Left forelimb (tissue), 1 donor: ENCODE measurements around the gene ADORA3.

Source experiments
- DNase-seq: peaks from one replicate; pipeline ENCODE4 v3.0.0-alpha.2; 2018; ENCODE audit warnings: low spot score

ADORA3 gene

GRCh38 chr1:111507411-111508201, 4.2 kb upstream of the ADORA3 start:
- DNase-seq, result peak; percentile 87

- DNase-seq, result no peak
Measured at GRCh38 chr1:111506561-111506960, 3.1 kb upstream of the ADORA3 start.

GRCh38 chr1:111505641-111506119, 2.2 kb upstream of the ADORA3 start:
- DNase-seq, result no peak

GRCh38 chr1:111504097-111504496, 664 bp upstream of the ADORA3 start:
- DNase-seq, result no peak

- DNase-seq, result no peak
Measured at GRCh38 chr1:111501645-111502044, 1.8 kb downstream of the ADORA3 start.

GRCh38 chr1:111499026-111499785, 4.2 kb downstream of the ADORA3 start:
- DNase-seq, result no peak

GRCh38 chr1:111497592-111497991, 5.8 kb downstream of the ADORA3 start:
- no peak for DNase-seq

GRCh38 chr1:111496398-111496797, 7.0 kb downstream of the ADORA3 start:
- no peak for DNase-seq

GRCh38 chr1:111491070-111491469, 12.4 kb downstream of the ADORA3 start:
- DNase-seq, result no peak

- no peak for DNase-seq
Measured at GRCh38 chr1:111490220-111490619, 13.2 kb downstream of the ADORA3 start.

- DNase-seq, result no peak
Measured at GRCh38 chr1:111489604-111490003, 13.8 kb downstream of the ADORA3 start.

GRCh38 chr1:111488669-111489068, 14.8 kb downstream of the ADORA3 start:
- DNase-seq, result no peak

GRCh38 chr1:111487133-111487532, 16.3 kb downstream of the ADORA3 start:
- no peak for DNase-seq

GRCh38 chr1:111486431-111486830, 17.0 kb downstream of the ADORA3 start:
- no peak for DNase-seq

- no peak for DNase-seq
Measured at GRCh38 chr1:111484391-111485026, 18.9 kb downstream of the ADORA3 start.

GRCh38 chr1:111483876-111484275, 19.6 kb downstream of the ADORA3 start:
- no peak for DNase-seq

GRCh38 chr1:111483166-111483565, 20.3 kb downstream of the ADORA3 start:
- DNase-seq, result no peak

- peak; percentile 75 for DNase-seq
Measured at GRCh38 chr1:111481387-111482221, 21.8 kb downstream of the ADORA3 start.

- DNase-seq, result no peak
Measured at GRCh38 chr1:111480674-111481073, 22.8 kb downstream of the ADORA3 start.

GRCh38 chr1:111476761-111477309, 26.6 kb downstream of the ADORA3 start:
- no peak for DNase-seq

GRCh38 chr1:111476214-111476613, 27.2 kb downstream of the ADORA3 start:
- DNase-seq, result no peak
